ENCODE measurements around the gene DES. TPM values are rescaled to one million over a fixed set of nuclear protein-coding genes. Genes with fewer than 3 reads are reported as not detected.

Gene DES
- total RNA-seq, 1 experiment from 2014 or later = 4.2 TPM

DNA sequence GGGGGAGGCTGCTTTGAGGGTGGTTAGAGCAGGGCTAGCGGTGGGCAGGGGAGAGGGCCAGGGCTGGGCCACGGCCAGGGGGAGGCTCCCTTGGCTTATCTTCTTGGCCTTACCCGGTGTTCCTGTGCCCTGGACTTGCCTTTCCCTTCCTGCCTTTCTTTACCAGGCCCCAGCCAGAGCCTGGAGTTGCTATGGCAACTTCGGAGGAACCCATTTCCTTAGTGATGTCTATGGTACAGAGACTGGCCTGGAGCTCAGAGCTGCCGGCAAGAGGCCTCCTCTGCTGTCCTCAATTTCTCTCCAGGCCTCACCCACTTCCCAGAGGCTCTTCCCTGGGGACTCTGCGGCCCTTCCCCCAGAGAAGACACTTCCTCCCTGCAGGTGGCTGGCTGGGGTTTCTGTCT lies 27.9 kb downstream of the DES start:
- POLR2A ChIA-PET = no interaction called here

More for the DNA sequence above, 27.9 kb downstream of the DES start:
- TF ChIP-seq SIN3A (IDR thresholded peaks at IDR 0.05; ENCODE audit: low read depth) = no peak
- no peak for TF ChIP-seq POLR2A (IDR thresholded peaks at IDR 0.05; ENCODE audit: borderline replicate concordance, extremely low read depth, insufficient read depth, insufficient read length)
- no peak for TF ChIP-seq SRF (IDR thresholded peaks at IDR 0.05; ENCODE audit: low read depth)
- TF ChIP-seq, protein P1, sequence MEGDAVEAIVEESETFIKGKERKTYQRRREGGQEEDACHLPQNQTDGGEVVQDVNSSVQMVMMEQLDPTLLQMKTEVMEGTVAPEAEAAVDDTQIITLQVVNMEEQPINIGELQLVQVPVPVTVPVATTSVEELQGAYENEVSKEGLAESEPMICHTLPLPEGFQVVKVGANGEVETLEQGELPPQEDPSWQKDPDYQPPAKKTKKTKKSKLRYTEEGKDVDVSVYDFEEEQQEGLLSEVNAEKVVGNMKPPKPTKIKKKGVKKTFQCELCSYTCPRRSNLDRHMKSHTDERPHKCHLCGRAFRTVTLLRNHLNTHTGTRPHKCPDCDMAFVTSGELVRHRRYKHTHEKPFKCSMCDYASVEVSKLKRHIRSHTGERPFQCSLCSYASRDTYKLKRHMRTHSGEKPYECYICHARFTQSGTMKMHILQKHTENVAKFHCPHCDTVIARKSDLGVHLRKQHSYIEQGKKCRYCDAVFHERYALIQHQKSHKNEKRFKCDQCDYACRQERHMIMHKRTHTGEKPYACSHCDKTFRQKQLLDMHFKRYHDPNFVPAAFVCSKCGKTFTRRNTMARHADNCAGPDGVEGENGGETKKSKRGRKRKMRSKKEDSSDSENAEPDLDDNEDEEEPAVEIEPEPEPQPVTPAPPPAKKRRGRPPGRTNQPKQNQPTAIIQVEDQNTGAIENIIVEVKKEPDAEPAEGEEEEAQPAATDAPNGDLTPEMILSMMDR (IDR thresholded peaks at IDR 0.05 in 2 of 3, conservative IDR thresholded peaks at IDR 0.05 in 1 of 3; ENCODE audit: borderline replicate concordance in 1 of 3, insufficient read depth in 1 of 3, low read depth in 2 of 3, low read length in 2 of 3) = no peak
- TF ChIP-seq, protein P2, sequence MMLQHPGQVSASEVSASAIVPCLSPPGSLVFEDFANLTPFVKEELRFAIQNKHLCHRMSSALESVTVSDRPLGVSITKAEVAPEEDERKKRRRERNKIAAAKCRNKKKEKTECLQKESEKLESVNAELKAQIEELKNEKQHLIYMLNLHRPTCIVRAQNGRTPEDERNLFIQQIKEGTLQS (IDR thresholded peaks at IDR 0.05) = no peak
- TF ChIP-seq CEBPB (IDR thresholded peaks at IDR 0.05; ENCODE audit: low read depth) = no peak
- TF ChIP-seq MAX (IDR thresholded peaks at IDR 0.05) = no peak
- TF ChIP-seq EZH2 (IDR thresholded peaks at IDR 0.05) = no peak
- no peak for TF ChIP-seq YY1 (IDR thresholded peaks at IDR 0.05; ENCODE audit: extremely low read depth, insufficient replicate concordance, low read depth, low read length)
- TF ChIP-seq POLR2AphosphoS5 (IDR thresholded peaks at IDR 0.05; ENCODE audit: low read depth, low read length) = no peak
- TF ChIP-seq JUND (IDR thresholded peaks at IDR 0.05) = no peak
- TF ChIP-seq CBX3 (IDR thresholded peaks at IDR 0.05; ENCODE audit: low read depth) = no peak
- TF ChIP-seq, protein P3, sequence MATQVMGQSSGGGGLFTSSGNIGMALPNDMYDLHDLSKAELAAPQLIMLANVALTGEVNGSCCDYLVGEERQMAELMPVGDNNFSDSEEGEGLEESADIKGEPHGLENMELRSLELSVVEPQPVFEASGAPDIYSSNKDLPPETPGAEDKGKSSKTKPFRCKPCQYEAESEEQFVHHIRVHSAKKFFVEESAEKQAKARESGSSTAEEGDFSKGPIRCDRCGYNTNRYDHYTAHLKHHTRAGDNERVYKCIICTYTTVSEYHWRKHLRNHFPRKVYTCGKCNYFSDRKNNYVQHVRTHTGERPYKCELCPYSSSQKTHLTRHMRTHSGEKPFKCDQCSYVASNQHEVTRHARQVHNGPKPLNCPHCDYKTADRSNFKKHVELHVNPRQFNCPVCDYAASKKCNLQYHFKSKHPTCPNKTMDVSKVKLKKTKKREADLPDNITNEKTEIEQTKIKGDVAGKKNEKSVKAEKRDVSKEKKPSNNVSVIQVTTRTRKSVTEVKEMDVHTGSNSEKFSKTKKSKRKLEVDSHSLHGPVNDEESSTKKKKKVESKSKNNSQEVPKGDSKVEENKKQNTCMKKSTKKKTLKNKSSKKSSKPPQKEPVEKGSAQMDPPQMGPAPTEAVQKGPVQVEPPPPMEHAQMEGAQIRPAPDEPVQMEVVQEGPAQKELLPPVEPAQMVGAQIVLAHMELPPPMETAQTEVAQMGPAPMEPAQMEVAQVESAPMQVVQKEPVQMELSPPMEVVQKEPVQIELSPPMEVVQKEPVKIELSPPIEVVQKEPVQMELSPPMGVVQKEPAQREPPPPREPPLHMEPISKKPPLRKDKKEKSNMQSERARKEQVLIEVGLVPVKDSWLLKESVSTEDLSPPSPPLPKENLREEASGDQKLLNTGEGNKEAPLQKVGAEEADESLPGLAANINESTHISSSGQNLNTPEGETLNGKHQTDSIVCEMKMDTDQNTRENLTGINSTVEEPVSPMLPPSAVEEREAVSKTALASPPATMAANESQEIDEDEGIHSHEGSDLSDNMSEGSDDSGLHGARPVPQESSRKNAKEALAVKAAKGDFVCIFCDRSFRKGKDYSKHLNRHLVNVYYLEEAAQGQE (IDR thresholded peaks at IDR 0.05; ENCODE audit: low read depth) = no peak
- no peak for TF ChIP-seq ZNF274 (IDR thresholded peaks at IDR 0.05; ENCODE audit: low read depth, low read length)
- TF ChIP-seq EZH2phosphoT487 (IDR thresholded peaks at IDR 0.05; ENCODE audit: borderline replicate concordance) = no peak
- no peak for TF ChIP-seq FOSL1 (IDR thresholded peaks at IDR 0.05; ENCODE audit: low read depth)
- TF ChIP-seq ELF1 (IDR thresholded peaks at IDR 0.05; ENCODE audit: borderline replicate concordance, low read depth) = no peak
- TF ChIP-seq EGR1 (IDR thresholded peaks at IDR 0.05; ENCODE audit: low read depth) = no peak
- TF ChIP-seq RAD21 (IDR thresholded peaks at IDR 0.05; ENCODE audit: low read depth) = no peak
- no peak for TF ChIP-seq ZFX (IDR thresholded peaks at IDR 0.05)
- Histone ChIP-seq H3K9me2 (ENCODE audit: insufficient read depth) (no peaks in the 10 kb centered on the region), H3K27ac (ENCODE audit: low read depth, low read length) (no peak overlapping the region; the same call in 1 of the 2 replicates), H4K20me1 (ENCODE audit: insufficient read depth) (no peaks in the 10 kb centered on the region), H2AFZ (ENCODE audit: low read depth, low read length, poor library complexity, severe bottlenecking) (no peak overlapping the region), H3K4me3 (replicated peaks in 1 of 2; ENCODE audit: low read depth in 1 of 2, low read length in 2 of 2) (no peak overlapping the region), H3K4me1 (ENCODE audit: control insufficient read depth in 1 of 2, insufficient read depth in 2 of 2, low read length in 2 of 2) (peaks cover 6 to 28% of the 10 kb centered on the region in 2 experiments), H3K4me2 (ENCODE audit: low read length) (no peak overlapping the region), H3K9me3 (ENCODE audit: control insufficient read depth in 1 of 2, insufficient read depth in 1 of 2, low read depth in 1 of 2, low read length in 2 of 2) (no peaks in the 10 kb centered on the region), H3K27me3 (ENCODE audit: insufficient read depth, low read length) (no peaks in the 10 kb centered on the region), H3K79me2 (ENCODE audit: insufficient read depth, low read length) (no peaks in the 10 kb centered on the region), H3K9ac (ENCODE audit: low read length) (no peak overlapping the region), H3K36me3 (ENCODE audit: control insufficient read depth in 1 of 2, insufficient read depth in 2 of 2, low read length in 2 of 2) (peaks cover 0 to 3% of the 10 kb centered on the region in 2 experiments; a peak in 1 of 4 replicates)
- RAD21 ChIA-PET (ENCODE audit: low non-redundant PET in 1 of 2, low total read pairs in 2 of 2, uncharacterized antibody in 2 of 2, unreplicated experiment in 2 of 2) = no interaction called here
- CTCF ChIA-PET = interaction anchor here (0.7 to 1.1 kb wide), 3 partner anchors 12 to 84 kb away, joined by 3 to 4 read pairs (median 3); no protein-coding TSS in a partner anchor
- intact Hi-C loops (cut with micrococcal nuclease) = no loop called here
- no peak for DNase-seq (ENCODE audit: low read depth, low spot score)
- no peak for ATAC-seq
- no TSS peak for BruUV-seq (replicated peaks)

Data from HCT116 (cell line).